Measurements from ENCODE around the gene ATP7B.
"Not testable (repeated sequence)": the region's sequence is repeated elsewhere in the genome, so short reads cannot be mapped to it uniquely, and the experiment has no call there.

ATP7B gene

DNA sequence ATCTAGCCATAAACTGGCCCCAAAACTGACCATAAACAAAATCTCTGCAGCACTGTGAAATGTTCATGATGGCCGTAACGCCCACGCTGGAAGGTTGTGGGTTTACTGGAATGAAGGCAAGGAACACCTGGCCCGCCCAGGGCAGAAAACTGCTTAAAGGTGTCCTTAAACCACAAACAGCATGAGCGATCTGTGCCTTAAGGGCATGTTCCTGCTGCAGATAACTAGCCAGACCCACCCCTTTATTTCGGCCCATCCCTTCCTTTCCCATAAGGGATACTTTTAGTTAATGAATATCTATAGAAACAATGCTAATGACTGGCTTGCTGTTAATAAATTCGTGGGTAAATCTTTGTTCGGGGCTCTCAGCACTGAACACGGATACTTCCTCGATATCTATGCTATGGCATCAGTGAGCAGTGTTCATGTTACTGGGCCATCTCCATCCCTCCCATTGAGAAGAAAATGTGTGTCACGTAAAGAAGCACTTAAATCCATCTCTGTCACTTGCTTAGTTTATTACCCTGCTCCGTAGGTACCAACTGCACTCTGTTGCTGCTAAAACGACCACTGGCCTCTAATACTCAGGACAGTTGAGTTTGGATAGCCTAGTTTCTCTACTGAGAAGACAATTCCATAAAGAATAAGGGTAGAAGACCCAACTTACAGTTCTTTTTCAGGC is 5.3 kb downstream of the ATP7B start:
- DNase-seq = no peak

DNA sequence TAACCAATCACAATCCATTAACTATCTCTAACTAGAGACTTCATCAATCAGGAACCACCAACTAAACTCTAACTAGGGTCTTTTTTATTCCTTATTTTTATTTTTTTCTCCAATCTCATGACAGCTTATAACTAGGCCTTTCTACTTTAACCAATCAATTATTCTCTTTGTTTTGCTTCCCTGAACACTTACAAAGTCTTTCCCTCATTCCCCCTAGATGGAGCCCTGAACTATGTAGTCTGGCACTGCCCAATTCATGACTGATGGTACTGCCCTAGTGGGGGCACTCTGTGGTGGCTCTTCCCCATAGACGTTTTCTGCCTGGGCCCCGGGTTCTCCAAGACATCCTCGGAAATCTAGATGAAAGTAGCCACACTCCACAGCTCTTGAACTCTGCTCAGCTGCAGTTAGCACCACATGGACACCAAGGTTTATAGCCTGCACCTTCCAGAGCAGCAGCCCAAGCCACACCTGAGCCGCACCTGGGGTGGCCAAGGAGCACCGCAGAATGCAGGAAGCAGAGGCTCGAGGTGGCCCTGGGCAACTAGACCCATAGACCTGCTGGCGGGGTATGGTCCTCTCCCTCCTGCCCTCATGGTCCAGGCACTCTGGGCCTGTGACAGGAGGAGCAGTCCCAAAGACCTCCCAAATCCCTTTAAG is 6.6 kb downstream of the ATP7B start:
- DNase-seq = no peak

- DNase-seq = no peak
Measured at GRCh38 chr13:52003541-52003940, 7.7 kb downstream of the ATP7B start.

- DNase-seq = no peak
Measured at GRCh38 chr13:52002361-52002760, 8.9 kb downstream of the ATP7B start.

GRCh38 chr13:52001120-52001731 is 10.0 kb downstream of the ATP7B start:
- no peak for DNase-seq

GRCh38 chr13:51999921-52000320 is 11.3 kb downstream of the ATP7B start:
- DNase-seq = no peak

DNA sequence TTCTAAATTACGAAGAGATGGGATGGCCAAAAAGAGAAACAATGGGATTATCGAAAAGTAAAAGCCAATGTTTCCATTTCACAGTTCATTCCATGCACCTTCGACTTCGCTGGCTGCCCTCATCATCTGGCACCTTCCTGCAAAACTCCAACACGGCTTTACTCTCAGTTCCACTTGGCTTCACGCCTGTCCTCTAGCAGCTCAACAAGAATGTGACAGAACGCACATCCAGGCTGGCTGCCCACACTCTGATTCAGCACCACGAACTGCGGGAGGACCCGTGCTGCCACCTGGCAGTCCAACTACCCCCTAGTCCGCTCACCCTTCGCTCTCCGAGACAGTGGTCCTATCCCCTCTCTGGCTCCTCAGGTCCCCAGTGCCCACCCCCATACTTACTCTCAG is 11.7 kb downstream of the ATP7B start:
- DNase-seq = no peak

DNA sequence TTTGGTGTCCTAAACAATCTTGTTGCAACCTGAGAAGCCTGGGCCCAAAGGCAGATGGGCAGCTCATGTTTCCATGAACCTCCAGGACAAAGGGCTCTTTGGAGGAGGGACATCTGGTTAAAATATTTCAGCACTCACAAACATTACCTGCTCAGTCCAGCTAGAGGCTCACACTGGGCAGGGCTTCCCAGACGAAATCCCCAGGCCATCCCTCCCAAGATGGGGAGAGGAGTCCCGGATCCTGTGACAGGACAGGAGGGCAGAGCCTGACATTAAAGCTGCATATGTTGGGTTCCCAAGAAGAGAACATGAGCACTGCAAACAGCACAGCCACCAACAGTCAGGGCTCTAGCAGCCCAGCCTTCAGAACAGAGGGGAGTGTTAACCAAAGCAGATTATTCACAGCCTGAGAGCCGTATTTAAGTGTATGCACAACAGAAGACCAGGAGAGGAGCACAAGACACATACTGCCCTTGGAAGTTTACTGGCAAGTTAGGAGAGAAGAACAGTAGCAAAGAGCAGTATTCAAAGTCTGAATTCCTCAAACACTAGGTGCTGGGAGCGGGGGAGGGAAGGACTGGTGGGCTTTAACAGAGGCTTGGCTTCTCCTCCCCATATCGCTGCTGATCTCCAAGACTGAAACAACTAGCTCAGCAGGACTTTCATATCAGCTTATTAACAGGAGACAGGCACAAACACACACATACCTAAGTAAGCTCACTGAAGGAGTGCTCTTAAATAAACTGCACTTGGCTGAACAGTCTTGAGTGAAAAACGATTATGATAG is 12.3 kb downstream of the ATP7B start:
- no peak for DNase-seq

GRCh38 chr13:51997641-51998330 is 13.5 kb downstream of the ATP7B start:
- no peak for DNase-seq

GRCh38 chr13:51997186-51997585 is 14.1 kb downstream of the ATP7B start:
- DNase-seq = no peak

DNA sequence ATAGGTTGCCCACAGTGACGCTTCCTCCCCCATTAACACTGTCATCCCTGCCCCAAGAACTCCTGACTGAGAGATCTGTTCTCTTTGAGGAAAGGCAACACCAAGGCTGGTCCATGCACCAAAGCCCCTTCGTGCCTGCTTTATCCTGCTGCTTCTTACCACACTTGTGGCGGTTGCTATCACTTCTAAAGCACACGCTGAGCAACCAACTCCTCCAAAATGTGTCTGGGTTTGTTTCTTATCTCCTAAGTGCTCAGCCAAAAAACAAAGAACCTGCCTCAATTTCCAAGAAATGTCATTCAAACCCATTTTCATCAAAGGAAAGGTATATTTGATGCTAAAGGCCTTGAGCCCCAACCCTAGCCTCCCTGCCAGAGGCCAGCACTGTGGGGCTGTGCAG is 14.6 kb downstream of the ATP7B start:
- no peak for DNase-seq

GRCh38 chr13:51995677-51996551 is 15.3 kb downstream of the ATP7B start:
- DNase-seq = no peak

- DNase-seq = no peak
Measured at GRCh38 chr13:51993713-51994112, 17.5 kb downstream of the ATP7B start.

- DNase-seq = no peak
Measured at GRCh38 chr13:51988988-51989618, 22.1 kb downstream of the ATP7B start.

DNA sequence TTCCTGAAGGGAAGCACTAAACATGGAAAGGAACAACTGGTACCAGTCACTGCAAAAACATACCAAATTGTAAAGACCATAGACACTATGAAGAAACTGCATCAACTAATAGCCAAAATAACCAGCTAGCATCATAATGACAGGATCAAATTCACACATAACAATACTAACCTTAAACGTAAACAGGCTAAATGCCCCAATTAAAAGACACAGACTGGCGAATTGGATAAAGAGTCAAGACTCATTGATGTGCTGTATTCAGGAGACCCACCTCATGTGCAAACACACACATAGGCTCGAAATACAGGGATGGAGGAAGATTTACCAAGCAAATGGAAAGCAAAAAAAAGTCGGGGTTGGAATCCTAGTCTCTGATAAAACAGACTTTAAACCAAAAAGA is 26.3 kb downstream of the ATP7B start:
- DNase-seq = not testable (repeated sequence)

DNA sequence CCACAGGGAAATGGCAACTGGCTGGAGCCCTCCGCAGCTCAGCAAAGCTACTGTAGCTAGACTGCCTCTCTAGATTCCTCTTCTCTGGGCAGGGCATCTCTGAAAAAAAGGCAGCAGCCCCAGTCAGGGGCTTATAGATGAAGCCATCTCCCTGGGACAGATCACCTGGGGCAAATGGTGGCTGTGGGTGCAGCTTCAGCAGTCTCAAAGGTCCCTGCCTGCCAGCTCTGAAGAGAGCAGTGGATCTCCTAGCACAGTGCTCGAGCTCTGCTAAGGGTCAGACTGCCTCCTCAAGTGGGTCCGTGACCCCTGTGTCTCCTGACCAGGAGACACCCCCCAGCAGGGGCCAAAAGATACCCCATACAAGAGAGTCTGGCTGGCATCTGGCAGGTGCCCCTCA is 28.0 kb downstream of the ATP7B start:
- not testable (repeated sequence) for DNase-seq

DNA sequence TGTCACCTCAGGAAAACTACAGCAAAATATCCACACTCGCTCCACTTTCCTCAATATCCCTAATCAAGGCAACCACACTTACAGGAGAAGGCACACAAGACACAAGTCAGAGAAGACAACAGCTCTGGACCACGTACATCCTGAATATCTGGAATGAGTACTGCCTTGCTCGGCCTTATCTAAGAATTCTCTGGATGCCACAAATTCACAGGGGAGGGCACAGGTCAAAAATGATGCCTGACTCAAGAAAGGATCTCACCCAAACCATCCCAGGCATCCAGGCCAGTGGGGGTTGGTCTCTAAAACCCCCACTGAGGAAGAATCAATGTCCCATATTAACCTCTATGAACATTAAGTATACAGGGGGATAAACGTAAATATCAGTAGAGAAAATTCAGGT is 29.9 kb downstream of the ATP7B start:
- no peak for DNase-seq

DNA sequence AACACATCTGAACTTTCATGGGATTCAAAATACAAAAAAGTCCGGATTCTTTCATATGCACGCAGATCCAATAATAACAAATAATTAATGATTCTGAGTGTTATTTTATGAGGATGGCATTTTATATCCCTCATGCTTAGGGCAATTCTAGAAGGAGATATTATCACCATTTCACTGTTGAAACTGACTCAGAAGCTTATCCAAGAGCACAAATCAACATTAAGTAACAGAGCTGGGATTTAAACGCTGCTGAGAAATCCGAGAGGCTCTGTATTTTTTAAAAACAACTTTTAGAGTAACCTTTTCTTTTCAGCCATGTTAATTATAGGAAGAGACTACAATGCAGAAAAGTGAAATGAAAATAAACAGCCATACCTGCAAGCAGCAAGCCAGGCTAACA is 30.3 kb downstream of the ATP7B start:
- no peak for DNase-seq

DNA sequence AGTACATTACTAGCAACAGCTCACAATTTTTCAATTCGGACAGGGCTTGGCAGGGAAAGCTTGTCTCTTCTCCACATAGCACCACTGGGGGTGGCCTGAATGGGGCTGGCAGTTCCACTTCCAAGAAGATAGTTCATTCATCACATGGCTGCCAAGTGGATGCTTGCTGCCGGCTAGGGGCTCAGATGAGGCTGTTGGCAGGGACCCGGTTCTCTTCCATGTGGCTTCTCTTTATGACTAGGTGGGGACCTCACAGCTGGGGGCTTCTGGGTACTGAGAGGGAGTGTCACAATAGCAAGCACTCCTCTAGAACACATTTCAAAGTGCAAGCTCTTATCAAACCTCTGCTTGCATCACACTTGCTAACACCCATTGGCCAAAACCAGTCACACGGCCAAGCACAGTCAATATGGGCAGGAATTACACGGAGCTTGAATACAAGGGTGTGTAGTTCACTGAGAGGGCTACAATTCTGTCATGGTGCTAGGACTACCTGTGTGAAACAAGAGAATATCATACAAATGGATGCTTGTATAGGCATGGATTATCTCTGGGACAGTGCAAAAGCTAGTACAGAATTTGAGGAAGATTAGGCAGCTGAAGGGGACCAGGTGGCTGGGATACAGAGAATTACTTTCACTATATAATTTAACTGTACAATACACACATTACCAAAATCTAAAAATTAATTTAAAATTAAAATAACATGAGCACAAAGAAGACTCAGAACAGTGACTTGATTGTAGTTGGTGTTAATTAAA is 32.3 kb downstream of the ATP7B start:
- DNase-seq = no peak

GRCh38 chr13:51977625-51978024 is 33.6 kb downstream of the ATP7B start:
- no peak for DNase-seq

DNA sequence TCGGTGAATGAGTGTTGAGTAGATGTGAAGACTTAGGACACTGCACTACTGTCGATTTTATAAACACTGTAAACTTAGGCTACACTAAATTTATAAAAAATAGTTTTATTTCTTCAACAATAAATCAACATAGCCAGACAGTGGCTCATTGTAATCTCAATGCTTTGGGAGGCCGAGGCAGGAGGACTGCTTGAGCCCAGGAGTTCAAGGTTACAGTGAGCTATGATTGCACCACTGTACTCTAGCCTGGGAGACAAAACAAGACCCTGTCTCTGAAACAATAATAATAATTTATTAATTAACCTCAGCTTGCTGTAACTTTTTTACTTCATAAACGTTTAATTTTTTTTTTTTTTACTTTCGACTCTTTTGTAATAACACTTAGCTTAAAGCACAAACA is 34.4 kb downstream of the ATP7B start:
- no peak for DNase-seq

Measured in CD4-positive, alpha-beta T cell treated with Interleukin-6 for 4 hours (primary cell).